Neural crest cell (in vitro differentiated cells): Measurements from ENCODE around the gene SOWAHB. TPM values are rescaled to one million over a fixed set of nuclear protein-coding genes. Genes with fewer than 3 reads are reported as not detected.

Experiments used
- DNase-seq: peaks from one replicate; pipeline ENCODE4 v3.0.0; 2021; ENCODE audit warnings: low read depth, mixed read lengths, low spot score
- H3K27ac Mint-ChIP-seq: one replicate; pipeline ENCODE4 v1.8.0; 2021; ENCODE audit warnings: mild to moderate bottlenecking, mixed read lengths; ENCODE audit not compliant: unreplicated experiment
- H3K27me3 Mint-ChIP-seq: 2 replicates; pipeline ENCODE4 v1.8.0; 2021; ENCODE audit warnings: low read depth, mild to moderate bottlenecking, mixed read lengths
- H3K36me3 Mint-ChIP-seq: 2 replicates; pipeline ENCODE4 v1.8.0; 2021; ENCODE audit warnings: low read depth, mild to moderate bottlenecking, mixed read lengths
- H3K4me1 Mint-ChIP-seq: 2 replicates; pipeline ENCODE4 v1.8.0; 2021; ENCODE audit warnings: mixed read lengths
- H3K4me3 Mint-ChIP-seq: one replicate; pipeline ENCODE4 v1.8.0; 2021; ENCODE audit warnings: mild to moderate bottlenecking, mixed read lengths
- H3K9me3 Mint-ChIP-seq: 2 replicates; pipeline ENCODE4 v1.8.0; 2021; ENCODE audit warnings: mixed read lengths
- total RNA-seq: library from RNA; stranded (reverse); gene quantifications from 2 replicates; pipeline ENCODE4 v1.2.1, GENCODE V29; 2021
- TF ChIP-seq, protein P1 (sequence below): fragments of 200-600 bp; sonication (generic); conservative IDR thresholded peaks from 2 replicates; pipeline ENCODE4 v1.5.0; 2021; ENCODE audit warnings: antibody characterized with exemption, mild to moderate bottlenecking

The SOWAHB gene
- total RNA-seq, 1 donor from 2014 or later, result not detected

- Mint-ChIP-seq H3K4me3 (no peak overlapping the region), H3K27me3 (peaks cover 70% of the 10 kb centered on the region), H3K27ac (no peak overlapping the region), H3K4me1 (no peaks in the 10 kb centered on the region), H3K36me3 (peaks cover 2% of the 10 kb centered on the region), H3K9me3 (no peaks in the 10 kb centered on the region)
- TF ChIP-seq, protein P1, sequence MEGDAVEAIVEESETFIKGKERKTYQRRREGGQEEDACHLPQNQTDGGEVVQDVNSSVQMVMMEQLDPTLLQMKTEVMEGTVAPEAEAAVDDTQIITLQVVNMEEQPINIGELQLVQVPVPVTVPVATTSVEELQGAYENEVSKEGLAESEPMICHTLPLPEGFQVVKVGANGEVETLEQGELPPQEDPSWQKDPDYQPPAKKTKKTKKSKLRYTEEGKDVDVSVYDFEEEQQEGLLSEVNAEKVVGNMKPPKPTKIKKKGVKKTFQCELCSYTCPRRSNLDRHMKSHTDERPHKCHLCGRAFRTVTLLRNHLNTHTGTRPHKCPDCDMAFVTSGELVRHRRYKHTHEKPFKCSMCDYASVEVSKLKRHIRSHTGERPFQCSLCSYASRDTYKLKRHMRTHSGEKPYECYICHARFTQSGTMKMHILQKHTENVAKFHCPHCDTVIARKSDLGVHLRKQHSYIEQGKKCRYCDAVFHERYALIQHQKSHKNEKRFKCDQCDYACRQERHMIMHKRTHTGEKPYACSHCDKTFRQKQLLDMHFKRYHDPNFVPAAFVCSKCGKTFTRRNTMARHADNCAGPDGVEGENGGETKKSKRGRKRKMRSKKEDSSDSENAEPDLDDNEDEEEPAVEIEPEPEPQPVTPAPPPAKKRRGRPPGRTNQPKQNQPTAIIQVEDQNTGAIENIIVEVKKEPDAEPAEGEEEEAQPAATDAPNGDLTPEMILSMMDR, result no peak
- DNase-seq, result no peak
Measured at GRCh38 chr4:76894537-76895255, 3.2 kb downstream of the SOWAHB start.

DNA sequence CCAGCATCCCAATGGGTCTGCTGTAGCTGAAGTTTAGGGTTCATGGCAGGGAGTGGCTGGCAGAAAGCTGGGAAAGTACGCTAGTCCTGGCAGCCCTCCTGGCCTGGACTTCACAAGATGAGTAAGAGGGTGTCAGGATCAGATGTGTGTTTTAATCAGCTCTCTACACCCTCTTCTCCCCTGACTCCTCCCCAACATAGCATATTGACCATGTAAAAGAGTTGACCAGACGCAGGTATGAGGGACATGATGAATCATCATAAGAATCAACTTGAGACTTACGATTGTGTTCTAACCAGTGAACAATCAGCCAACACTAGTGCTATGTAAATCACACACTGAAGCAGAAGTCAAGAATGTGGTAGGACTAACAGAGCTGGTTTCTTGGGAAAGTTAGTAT lies 5.3 kb downstream of the SOWAHB start:
- TF ChIP-seq, protein P1, result no peak
- H3K27ac Mint-ChIP-seq, result no peak overlapping the region
- peaks cover 51% of the 10 kb centered on the region for H3K27me3 Mint-ChIP-seq
- H3K4me1 Mint-ChIP-seq, result no peaks in the 10 kb centered on the region
- DNase-seq, result no peak
- H3K36me3 Mint-ChIP-seq, result no peaks in the 10 kb centered on the region
- H3K4me3 Mint-ChIP-seq, result no peak overlapping the region
- H3K9me3 Mint-ChIP-seq, result no peaks in the 10 kb centered on the region

DNA sequence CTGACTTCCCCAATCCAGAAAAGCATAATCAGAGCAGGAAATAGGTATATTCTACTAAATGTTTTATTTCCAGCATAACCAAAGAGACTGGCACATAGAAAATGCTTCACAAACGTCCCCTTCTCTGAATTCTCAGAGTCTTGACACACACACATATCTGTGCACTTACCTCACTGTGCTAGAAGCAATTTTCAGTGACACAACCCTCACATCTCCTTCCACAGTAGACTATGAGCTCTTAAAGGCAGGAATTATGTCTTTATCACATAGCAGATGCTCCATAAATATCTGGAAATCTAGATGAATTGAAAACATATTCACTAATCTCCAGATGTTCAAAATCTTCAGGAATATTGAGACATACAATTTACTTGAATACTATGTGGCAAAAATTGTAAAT lies 5.9 kb downstream of the SOWAHB start:
- Mint-ChIP-seq H3K9me3 (no peaks in the 10 kb centered on the region), H3K36me3 (no peaks in the 10 kb centered on the region), H3K27ac (no peak overlapping the region), H3K4me1 (no peaks in the 10 kb centered on the region), H3K4me3 (no peak overlapping the region), H3K27me3 (peaks cover 49% of the 10 kb centered on the region)
- TF ChIP-seq, protein P1, result no peak
- DNase-seq, result no peak

- Mint-ChIP-seq H3K27me3 (peaks cover 8% of the 10 kb centered on the region), H3K36me3 (no peaks in the 10 kb centered on the region), H3K27ac (no peak overlapping the region), H3K9me3 (no peaks in the 10 kb centered on the region), H3K4me3 (no peak overlapping the region), H3K4me1 (no peaks in the 10 kb centered on the region)
- TF ChIP-seq, protein P1, result no peak
- no peak for DNase-seq
Measured at GRCh38 chr4:76886848-76887441, 11.0 kb downstream of the SOWAHB start.

DNA sequence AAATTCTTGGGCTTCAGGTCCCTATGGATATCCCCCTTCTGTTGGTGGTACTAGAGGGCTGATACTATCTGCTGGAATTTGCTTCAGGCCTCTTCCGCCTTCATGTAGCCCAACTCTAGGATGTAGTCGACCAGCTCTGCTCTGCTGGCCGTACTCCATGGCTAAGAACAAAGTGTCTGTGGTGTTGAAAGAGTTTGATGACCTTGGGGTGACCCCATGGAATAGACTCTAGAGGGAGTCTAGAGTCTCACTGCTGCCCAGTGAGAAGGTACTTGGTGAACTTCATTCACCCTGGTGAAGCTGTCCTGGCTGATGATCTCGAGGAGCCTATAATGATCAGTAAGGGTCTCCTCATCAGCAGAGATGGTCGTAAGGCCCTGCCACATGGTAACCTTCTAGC lies 11.7 kb downstream of the SOWAHB start:
- no peak for DNase-seq
- Mint-ChIP-seq H3K4me1 (no peaks in the 10 kb centered on the region), H3K27ac (no peak overlapping the region), H3K9me3 (no peaks in the 10 kb centered on the region), H3K36me3 (no peaks in the 10 kb centered on the region), H3K4me3 (no peak overlapping the region), H3K27me3 (peaks cover 3% of the 10 kb centered on the region)
- TF ChIP-seq, protein P1, result no peak
